Measurements from ENCODE around the gene SYNE1. TPM values are rescaled to one million over a fixed set of nuclear protein-coding genes. Genes with fewer than 3 reads are reported as not detected.

SYNE1 gene
- total and polyA plus RNA-seq, 10 of the 15 experiments (the other 5 are each of a cell fraction or from before 2014, with no cell fraction given), result 2.3 to 28.7 (median 14.1) TPM

GRCh38 chr6:152308306-152308705, 328.9 kb downstream of the SYNE1 start (continued):
- no peak for TF ChIP-seq POLR2AphosphoS5 (IDR thresholded peaks at IDR 0.05; ENCODE audit: low read length)
- TF ChIP-seq KAT2A (conservative IDR thresholded peaks at IDR 0.05; ENCODE audit: control insufficient read depth, low read depth, low read length), result no peak

GRCh38 chr6:152305672-152306071, 331.5 kb downstream of the SYNE1 start:
- WGBS (ENCODE audit: insufficient coverage, insufficient replicate concordance, low lambda C conversion rate, missing lambda C conversion rate), result 0% methylated on average over 1 of the region's 1 CpG
- no peaks in the 10 kb centered on the region for H4K20me1 ChIP-seq (ENCODE audit: control insufficient read depth, insufficient read depth)
- ChIA-PET POLR2A (interaction anchor here (0.7 kb wide), 1 partner anchor 9 kb away, joined by 3 read pairs; no protein-coding TSS in a partner anchor), CTCF (interaction anchor here (1.7 to 2.4 kb wide), 4 partner anchors 9 to 33 kb away, joined by 6 to 12 read pairs (median 7); no protein-coding TSS in a partner anchor), RAD21 (ENCODE audit: unreplicated experiment) (interaction anchor here (1.2 kb wide), 1 partner anchor 32 kb away, joined by 4 read pairs; no protein-coding TSS in a partner anchor), SMC1A (ENCODE audit: uncharacterized antibody, unreplicated experiment) (interaction anchor here (1.2 to 1.8 kb wide), 4 partner anchors 9 to 35 kb away, joined by 3 to 9 read pairs (median 5); no protein-coding TSS in a partner anchor)
- no peak overlapping the region for H3K4me2 ChIP-seq (ENCODE audit: control insufficient read depth, insufficient read depth)
- no peak for FAIRE-seq
- ATAC-seq, result no peak
- H3K27me3 ChIP-seq (replicated peaks in 1 of 2; ENCODE audit: control insufficient read depth in 2 of 2, insufficient read depth in 2 of 2, low read length in 1 of 2), result no peaks in the 10 kb centered on the region
- intact Hi-C loops (cut with micrococcal nuclease; ENCODE audit: unreplicated experiment) (loop anchor here (10.0 kb wide), 1 partner anchor 669 kb away; no protein-coding TSS in a partner anchor), in situ Hi-C loops (cut with MboI) (no loop called here)
- H3K9ac ChIP-seq (ENCODE audit: control insufficient read depth, insufficient read depth, low read length), result no peak overlapping the region
- peaks cover 6% of the 10 kb centered on the region for H3K79me2 ChIP-seq (ENCODE audit: control insufficient read depth, insufficient read depth, low read length)
- H3K27ac ChIP-seq (ENCODE audit: control insufficient read depth, insufficient read depth), result no peak overlapping the region
- H3K4me3 ChIP-seq, result no peak overlapping the region
- H3K36me3 ChIP-seq (ENCODE audit: control insufficient read depth in 2 of 2, insufficient read depth in 2 of 2, low read length in 1 of 2), result no peaks in the 10 kb centered on the region
- no peak for DNase-seq (ENCODE audit: low read depth, low spot score)
- no peaks in the 10 kb centered on the region for H3K9me3 ChIP-seq (replicated peaks; ENCODE audit: control insufficient read depth, insufficient read depth, low read length)
- BruUV-seq (replicated peaks), result no TSS peak
- no peaks in the 10 kb centered on the region for H3K4me1 ChIP-seq (ENCODE audit: control insufficient read depth, insufficient read depth, low read length)
- no peak overlapping the region for H2AFZ ChIP-seq (ENCODE audit: control insufficient read depth, low read depth, low read length)
- TF ChIP-seq BHLHE40 (IDR thresholded peaks at IDR 0.05; ENCODE audit: borderline replicate concordance in 1 of 2, low read depth in 2 of 2, low read length in 1 of 2) (no peak), CHD1 (IDR thresholded peaks at IDR 0.05; ENCODE audit: low read depth, low read length) (no peak), RAD51 (IDR thresholded peaks at IDR 0.05) (no peak), CHD2 (IDR thresholded peaks at IDR 0.05; ENCODE audit: borderline replicate concordance, low read depth, low read length) (no peak), EZH2 (IDR thresholded peaks at IDR 0.05; ENCODE audit: borderline replicate concordance, control insufficient read depth, low read depth, low read length) (no peak), BCL3 (IDR thresholded peaks at IDR 0.05; ENCODE audit: borderline replicate concordance, insufficient read depth, low read depth, low read length, poor library complexity, severe bottlenecking) (no peak), RB1 (IDR thresholded peaks at IDR 0.05; ENCODE audit: borderline replicate concordance) (no peak), NKRF (conservative IDR thresholded peaks at IDR 0.05) (no peak), SUPT20H (IDR thresholded peaks at IDR 0.05; ENCODE audit: borderline replicate concordance, control insufficient read depth, low read depth, low read length) (no peak), ATF3 (IDR thresholded peaks at IDR 0.05; ENCODE audit: borderline replicate concordance, extremely low read depth, low read depth, low read length) (no peak), IKZF2 (IDR thresholded peaks at IDR 0.05) (no peak), KLF5 (IDR thresholded peaks at IDR 0.05; ENCODE audit: partially characterized antibody) (no peak), JUND (IDR thresholded peaks at IDR 0.05; ENCODE audit: low read depth, low read length) (no peak), ZZZ3 (IDR thresholded peaks at IDR 0.05; ENCODE audit: control insufficient read depth, insufficient read length, low read depth) (no peak), CHD4 (IDR thresholded peaks at IDR 0.05) (no peak), KAT2A (conservative IDR thresholded peaks at IDR 0.05; ENCODE audit: control insufficient read depth, low read depth, low read length) (no peak), HDGF (IDR thresholded peaks at IDR 0.05) (no peak)
